K562 (cell line): ENCODE data around the gene CHD5. TPM values are rescaled to one million over a fixed set of nuclear protein-coding genes. Genes with fewer than 3 reads are reported as not detected.

Experiments used
- ERF ChIP-seq: fragments of 450-650 bp; formaldehyde crosslinking; IDR thresholded peaks from 2 replicates; pipeline ENCODE4 v1.4.0; 2020; ENCODE audit warnings: mild to moderate bottlenecking, mixed read lengths
- MTA3 ChIP-seq: fragments of 450-650 bp; formaldehyde crosslinking; IDR thresholded peaks from 2 replicates; pipeline ENCODE4 v1.6.1; 2017; ENCODE audit warnings: mild to moderate bottlenecking, borderline replicate concordance
- NFE2L1 ChIP-seq: fragments of 450-650 bp; IDR thresholded peaks from 2 replicates; pipeline ENCODE4 v1.6.1; 2016; ENCODE audit warnings: missing genetic modification characterization, low read depth, mild to moderate bottlenecking, missing compliant biosample characterization, moderate library complexity, borderline replicate concordance
- TBP ChIP-seq: optimal IDR thresholded peaks from 2 replicates; pipeline ENCODE3; 2011; ENCODE audit warnings: low read depth, low read length, improper control_type of control experiment
- polyA plus RNA-seq, 8 experiments: library from polyadenylated mRNA; depleted of rRNA in 4 of 8; stranded (reverse) in 5 of 8; unstranded in 3 of 8; fragments of >200 nt; fragmentation: Nextera tagmentation in 2 of 8; fragmentation: Illumina TruSeq in 1 of 8; extraction: Ambion mirVana in 2 of 8; extraction: Trizol in 1 of 8; gene quantifications; 2 replicates each; pipeline versions ENCODE4 v1.2.1 to v1.2.3, GENCODE V29; 2011 to 2014; ENCODE audit warnings: inconsistent platforms in 1 of 8, missing spikeins in 1 of 8
- total RNA-seq, 7 experiments: library from RNA; depleted of rRNA in 6 of 7; stranded (reverse); fragments of >200 nt in 6 of 7; fragmentation: Illumina TruSeq in 2 of 7; extraction: Trizol in 2 of 7; gene quantifications; 2 replicates each; pipeline versions ENCODE4 v1.2.1 to v1.2.3, GENCODE V29; 2011 to 2021; ENCODE audit warnings: low replicate concordance in 1 of 7
- TF ChIP-seq, protein P1 (sequence below): fragments of 450-650 bp; IDR thresholded peaks from 2 replicates; pipeline ENCODE4 v1.6.1; 2016; ENCODE audit warnings: mild to moderate bottlenecking, moderate library complexity
- TF ChIP-seq, protein P2 (sequence below): fragments of 450-650 bp; IDR thresholded peaks from 2 replicates; pipeline ENCODE4 v1.6.1; 2016; ENCODE audit warnings: borderline replicate concordance
- TF ChIP-seq, protein P3 (sequence below): fragments of 450-650 bp; conservative IDR thresholded peaks from 2 replicates; pipeline ENCODE4 v1.6.1; 2016; ENCODE audit warnings: missing genetic modification characterization, low read depth, mild to moderate bottlenecking, missing compliant biosample characterization, moderate library complexity
- TF ChIP-seq, protein P4 (sequence below): fragments of 250-450 bp; sonication (Bioruptor Pico); IDR thresholded peaks from 2 replicates; pipeline ENCODE4 v1.5.1; 2021; ENCODE audit warnings: mild to moderate bottlenecking
- TF ChIP-seq, protein P5 (sequence below): fragments of 250-450 bp; sonication (Bioruptor Pico); IDR thresholded peaks from 2 replicates; pipeline ENCODE4 v1.9.0; 2021; ENCODE audit warnings: mild to moderate bottlenecking

CHD5 gene
- total and polyA plus RNA-seq, 9 of the 15 experiments (the other 6 are each of a cell fraction or from before 2014, with no cell fraction given): 0.03 to 0.52 (median 0.11) TPM; not detected in 2

DNA sequence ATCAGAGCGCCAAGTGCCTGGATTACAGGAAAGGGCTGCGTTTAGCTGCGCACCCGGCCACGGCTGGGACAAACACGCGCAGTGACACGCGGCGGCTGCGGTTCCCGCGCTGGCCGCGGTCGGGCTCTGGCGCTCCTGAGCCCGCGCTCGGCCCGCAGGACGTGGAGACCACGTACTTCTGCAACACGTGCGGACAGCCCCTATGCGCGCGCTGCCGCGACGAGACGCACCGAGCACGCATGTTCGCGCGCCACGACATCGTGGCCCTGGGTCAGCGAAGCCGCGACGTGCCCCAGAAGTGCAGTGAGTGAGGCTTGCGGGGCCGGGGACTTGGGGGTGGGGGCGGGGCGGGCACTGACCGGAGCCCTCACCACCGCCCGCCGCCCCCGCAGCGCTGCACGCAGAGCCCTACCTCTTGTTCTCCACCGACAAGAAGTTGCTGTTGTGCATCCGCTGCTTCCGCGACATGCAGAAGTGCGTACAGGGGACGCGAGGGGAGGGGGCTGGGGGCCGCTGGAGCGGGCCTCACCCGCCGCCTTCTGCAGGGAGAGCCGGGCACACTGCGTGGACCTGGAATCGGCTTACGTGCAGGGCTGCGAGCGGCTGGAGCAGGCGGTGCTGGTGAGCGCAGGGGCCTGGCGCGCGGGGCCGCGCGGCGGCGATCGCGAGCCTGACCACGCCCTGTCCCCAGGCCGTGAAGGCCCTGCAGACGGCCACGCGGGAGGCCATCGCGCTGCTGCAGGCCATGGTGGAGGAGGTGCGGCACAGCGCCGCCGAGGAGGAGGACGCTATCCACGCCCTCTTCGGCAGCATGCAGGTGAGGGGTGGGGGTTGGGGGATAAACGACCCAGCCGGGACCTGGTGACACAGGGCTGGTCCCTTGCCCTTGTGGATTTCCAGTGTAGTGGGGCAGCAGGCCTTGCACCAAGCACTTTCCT, 28.9 kb upstream of the CHD5 start (continued):
- TF ChIP-seq, protein P1, sequence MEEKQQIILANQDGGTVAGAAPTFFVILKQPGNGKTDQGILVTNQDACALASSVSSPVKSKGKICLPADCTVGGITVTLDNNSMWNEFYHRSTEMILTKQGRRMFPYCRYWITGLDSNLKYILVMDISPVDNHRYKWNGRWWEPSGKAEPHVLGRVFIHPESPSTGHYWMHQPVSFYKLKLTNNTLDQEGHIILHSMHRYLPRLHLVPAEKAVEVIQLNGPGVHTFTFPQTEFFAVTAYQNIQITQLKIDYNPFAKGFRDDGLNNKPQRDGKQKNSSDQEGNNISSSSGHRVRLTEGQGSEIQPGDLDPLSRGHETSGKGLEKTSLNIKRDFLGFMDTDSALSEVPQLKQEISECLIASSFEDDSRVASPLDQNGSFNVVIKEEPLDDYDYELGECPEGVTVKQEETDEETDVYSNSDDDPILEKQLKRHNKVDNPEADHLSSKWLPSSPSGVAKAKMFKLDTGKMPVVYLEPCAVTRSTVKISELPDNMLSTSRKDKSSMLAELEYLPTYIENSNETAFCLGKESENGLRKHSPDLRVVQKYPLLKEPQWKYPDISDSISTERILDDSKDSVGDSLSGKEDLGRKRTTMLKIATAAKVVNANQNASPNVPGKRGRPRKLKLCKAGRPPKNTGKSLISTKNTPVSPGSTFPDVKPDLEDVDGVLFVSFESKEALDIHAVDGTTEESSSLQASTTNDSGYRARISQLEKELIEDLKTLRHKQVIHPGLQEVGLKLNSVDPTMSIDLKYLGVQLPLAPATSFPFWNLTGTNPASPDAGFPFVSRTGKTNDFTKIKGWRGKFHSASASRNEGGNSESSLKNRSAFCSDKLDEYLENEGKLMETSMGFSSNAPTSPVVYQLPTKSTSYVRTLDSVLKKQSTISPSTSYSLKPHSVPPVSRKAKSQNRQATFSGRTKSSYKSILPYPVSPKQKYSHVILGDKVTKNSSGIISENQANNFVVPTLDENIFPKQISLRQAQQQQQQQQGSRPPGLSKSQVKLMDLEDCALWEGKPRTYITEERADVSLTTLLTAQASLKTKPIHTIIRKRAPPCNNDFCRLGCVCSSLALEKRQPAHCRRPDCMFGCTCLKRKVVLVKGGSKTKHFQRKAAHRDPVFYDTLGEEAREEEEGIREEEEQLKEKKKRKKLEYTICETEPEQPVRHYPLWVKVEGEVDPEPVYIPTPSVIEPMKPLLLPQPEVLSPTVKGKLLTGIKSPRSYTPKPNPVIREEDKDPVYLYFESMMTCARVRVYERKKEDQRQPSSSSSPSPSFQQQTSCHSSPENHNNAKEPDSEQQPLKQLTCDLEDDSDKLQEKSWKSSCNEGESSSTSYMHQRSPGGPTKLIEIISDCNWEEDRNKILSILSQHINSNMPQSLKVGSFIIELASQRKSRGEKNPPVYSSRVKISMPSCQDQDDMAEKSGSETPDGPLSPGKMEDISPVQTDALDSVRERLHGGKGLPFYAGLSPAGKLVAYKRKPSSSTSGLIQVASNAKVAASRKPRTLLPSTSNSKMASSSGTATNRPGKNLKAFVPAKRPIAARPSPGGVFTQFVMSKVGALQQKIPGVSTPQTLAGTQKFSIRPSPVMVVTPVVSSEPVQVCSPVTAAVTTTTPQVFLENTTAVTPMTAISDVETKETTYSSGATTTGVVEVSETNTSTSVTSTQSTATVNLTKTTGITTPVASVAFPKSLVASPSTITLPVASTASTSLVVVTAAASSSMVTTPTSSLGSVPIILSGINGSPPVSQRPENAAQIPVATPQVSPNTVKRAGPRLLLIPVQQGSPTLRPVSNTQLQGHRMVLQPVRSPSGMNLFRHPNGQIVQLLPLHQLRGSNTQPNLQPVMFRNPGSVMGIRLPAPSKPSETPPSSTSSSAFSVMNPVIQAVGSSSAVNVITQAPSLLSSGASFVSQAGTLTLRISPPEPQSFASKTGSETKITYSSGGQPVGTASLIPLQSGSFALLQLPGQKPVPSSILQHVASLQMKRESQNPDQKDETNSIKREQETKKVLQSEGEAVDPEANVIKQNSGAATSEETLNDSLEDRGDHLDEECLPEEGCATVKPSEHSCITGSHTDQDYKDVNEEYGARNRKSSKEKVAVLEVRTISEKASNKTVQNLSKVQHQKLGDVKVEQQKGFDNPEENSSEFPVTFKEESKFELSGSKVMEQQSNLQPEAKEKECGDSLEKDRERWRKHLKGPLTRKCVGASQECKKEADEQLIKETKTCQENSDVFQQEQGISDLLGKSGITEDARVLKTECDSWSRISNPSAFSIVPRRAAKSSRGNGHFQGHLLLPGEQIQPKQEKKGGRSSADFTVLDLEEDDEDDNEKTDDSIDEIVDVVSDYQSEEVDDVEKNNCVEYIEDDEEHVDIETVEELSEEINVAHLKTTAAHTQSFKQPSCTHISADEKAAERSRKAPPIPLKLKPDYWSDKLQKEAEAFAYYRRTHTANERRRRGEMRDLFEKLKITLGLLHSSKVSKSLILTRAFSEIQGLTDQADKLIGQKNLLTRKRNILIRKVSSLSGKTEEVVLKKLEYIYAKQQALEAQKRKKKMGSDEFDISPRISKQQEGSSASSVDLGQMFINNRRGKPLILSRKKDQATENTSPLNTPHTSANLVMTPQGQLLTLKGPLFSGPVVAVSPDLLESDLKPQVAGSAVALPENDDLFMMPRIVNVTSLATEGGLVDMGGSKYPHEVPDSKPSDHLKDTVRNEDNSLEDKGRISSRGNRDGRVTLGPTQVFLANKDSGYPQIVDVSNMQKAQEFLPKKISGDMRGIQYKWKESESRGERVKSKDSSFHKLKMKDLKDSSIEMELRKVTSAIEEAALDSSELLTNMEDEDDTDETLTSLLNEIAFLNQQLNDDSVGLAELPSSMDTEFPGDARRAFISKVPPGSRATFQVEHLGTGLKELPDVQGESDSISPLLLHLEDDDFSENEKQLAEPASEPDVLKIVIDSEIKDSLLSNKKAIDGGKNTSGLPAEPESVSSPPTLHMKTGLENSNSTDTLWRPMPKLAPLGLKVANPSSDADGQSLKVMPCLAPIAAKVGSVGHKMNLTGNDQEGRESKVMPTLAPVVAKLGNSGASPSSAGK: peak; percentile 93
- TF ChIP-seq, protein P2, sequence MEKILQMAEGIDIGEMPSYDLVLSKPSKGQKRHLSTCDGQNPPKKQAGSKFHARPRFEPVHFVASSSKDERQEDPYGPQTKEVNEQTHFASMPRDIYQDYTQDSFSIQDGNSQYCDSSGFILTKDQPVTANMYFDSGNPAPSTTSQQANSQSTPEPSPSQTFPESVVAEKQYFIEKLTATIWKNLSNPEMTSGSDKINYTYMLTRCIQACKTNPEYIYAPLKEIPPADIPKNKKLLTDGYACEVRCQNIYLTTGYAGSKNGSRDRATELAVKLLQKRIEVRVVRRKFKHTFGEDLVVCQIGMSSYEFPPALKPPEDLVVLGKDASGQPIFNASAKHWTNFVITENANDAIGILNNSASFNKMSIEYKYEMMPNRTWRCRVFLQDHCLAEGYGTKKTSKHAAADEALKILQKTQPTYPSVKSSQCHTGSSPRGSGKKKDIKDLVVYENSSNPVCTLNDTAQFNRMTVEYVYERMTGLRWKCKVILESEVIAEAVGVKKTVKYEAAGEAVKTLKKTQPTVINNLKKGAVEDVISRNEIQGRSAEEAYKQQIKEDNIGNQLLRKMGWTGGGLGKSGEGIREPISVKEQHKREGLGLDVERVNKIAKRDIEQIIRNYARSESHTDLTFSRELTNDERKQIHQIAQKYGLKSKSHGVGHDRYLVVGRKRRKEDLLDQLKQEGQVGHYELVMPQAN: no peak
- TF ChIP-seq, protein P3, sequence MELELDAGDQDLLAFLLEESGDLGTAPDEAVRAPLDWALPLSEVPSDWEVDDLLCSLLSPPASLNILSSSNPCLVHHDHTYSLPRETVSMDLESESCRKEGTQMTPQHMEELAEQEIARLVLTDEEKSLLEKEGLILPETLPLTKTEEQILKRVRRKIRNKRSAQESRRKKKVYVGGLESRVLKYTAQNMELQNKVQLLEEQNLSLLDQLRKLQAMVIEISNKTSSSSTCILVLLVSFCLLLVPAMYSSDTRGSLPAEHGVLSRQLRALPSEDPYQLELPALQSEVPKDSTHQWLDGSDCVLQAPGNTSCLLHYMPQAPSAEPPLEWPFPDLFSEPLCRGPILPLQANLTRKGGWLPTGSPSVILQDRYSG: no peak; the same call in 1 of the 2 replicates
- TF ChIP-seq ERF (CRISPR knock-in tag) (no peak), TBP (peak; percentile 58), NFE2L1 (tag) (no peak), MTA3 (no peak)
- TF ChIP-seq, protein P4, sequence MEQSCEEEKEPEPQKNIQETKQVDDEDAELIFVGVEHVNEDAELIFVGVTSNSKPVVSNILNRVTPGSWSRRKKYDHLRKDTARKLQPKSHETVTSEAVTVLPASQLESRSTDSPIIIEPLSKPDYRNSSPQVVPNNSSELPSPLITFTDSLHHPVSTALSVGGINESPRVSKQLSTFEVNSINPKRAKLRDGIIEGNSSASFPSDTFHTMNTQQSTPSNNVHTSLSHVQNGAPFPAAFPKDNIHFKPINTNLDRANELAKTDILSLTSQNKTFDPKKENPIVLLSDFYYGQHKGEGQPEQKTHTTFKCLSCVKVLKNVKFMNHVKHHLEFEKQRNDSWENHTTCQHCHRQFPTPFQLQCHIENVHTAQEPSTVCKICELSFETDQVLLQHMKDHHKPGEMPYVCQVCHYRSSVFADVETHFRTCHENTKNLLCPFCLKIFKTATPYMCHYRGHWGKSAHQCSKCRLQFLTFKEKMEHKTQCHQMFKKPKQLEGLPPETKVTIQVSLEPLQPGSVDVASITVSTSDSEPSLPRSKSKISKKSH (CRISPR knock-in tag): no peak
- TF ChIP-seq, protein P5, sequence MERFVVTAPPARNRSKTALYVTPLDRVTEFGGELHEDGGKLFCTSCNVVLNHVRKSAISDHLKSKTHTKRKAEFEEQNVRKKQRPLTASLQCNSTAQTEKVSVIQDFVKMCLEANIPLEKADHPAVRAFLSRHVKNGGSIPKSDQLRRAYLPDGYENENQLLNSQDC (CRISPR knock-in tag): no peak
